Loucy (cell line): ENCODE data around the gene EXOSC7.

Source experiments
- EZH2phosphoT487 ChIP-seq: fragments of 200-600 bp; IDR thresholded peaks from 2 replicates; pipeline ENCODE4 v1.6.1; 2018; ENCODE audit warnings: antibody characterized with exemption, mild to moderate bottlenecking, moderate library complexity, borderline replicate concordance
- TF ChIP-seq, protein P1 (sequence below): fragments of 200-600 bp; sonication (generic); conservative IDR thresholded peaks from 2 replicates; pipeline ENCODE4 v1.5.1; 2014; ENCODE audit warnings: mild to moderate bottlenecking, antibody characterized with exemption, low read length

- TF ChIP-seq, protein P1, sequence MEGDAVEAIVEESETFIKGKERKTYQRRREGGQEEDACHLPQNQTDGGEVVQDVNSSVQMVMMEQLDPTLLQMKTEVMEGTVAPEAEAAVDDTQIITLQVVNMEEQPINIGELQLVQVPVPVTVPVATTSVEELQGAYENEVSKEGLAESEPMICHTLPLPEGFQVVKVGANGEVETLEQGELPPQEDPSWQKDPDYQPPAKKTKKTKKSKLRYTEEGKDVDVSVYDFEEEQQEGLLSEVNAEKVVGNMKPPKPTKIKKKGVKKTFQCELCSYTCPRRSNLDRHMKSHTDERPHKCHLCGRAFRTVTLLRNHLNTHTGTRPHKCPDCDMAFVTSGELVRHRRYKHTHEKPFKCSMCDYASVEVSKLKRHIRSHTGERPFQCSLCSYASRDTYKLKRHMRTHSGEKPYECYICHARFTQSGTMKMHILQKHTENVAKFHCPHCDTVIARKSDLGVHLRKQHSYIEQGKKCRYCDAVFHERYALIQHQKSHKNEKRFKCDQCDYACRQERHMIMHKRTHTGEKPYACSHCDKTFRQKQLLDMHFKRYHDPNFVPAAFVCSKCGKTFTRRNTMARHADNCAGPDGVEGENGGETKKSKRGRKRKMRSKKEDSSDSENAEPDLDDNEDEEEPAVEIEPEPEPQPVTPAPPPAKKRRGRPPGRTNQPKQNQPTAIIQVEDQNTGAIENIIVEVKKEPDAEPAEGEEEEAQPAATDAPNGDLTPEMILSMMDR: no peak
- no peak for TF ChIP-seq EZH2phosphoT487
Observed at GRCh38 chr3:44950275-44950734, 25.7 kb upstream of the EXOSC7 start.
